Fibroblast of lung (primary cell): ENCODE data around the gene PLCG1. TPM values are rescaled to one million over a fixed set of nuclear protein-coding genes. Genes with fewer than 3 reads are reported as not detected.

Experiments used
- DNase-seq, 2 donors: peaks; one replicate each; pipeline versions ENCODE4 v3.0.0 to v3.0.0-alpha.2; 2010; ENCODE audit warnings: low read depth in 2 of 2
- H2AFZ ChIP-seq: 2 replicates; pipeline ENCODE4 v1.5.1; 2012; ENCODE audit warnings: low read length, control low read depth, inconsistent platforms
- H3K27ac ChIP-seq: 2 replicates; pipeline ENCODE4 v1.5.1; 2011; ENCODE audit warnings: low read length, control low read depth; ENCODE audit not compliant: insufficient read depth
- H3K27me3 ChIP-seq: 2 replicates; pipeline ENCODE4 v1.5.1; 2011; ENCODE audit warnings: mild to moderate bottlenecking, low read length; ENCODE audit not compliant: control insufficient read depth, insufficient read depth
- H3K36me3 ChIP-seq: 2 replicates; pipeline ENCODE4 v1.5.1; 2011; ENCODE audit warnings: low read length; ENCODE audit not compliant: control insufficient read depth, insufficient read depth
- H3K4me1 ChIP-seq: 2 replicates; pipeline ENCODE4 v1.5.1; 2011; ENCODE audit warnings: low read length; ENCODE audit not compliant: control insufficient read depth, insufficient read depth; ENCODE audit errors: extremely low read depth
- H3K4me2 ChIP-seq: 2 replicates; pipeline ENCODE4 v1.5.1; 2011; ENCODE audit warnings: low read length, control low read depth; ENCODE audit not compliant: insufficient read depth; ENCODE audit errors: extremely low read depth
- H3K4me3 ChIP-seq, 4 experiments: fragments of 200-600 bp in 1 of 4; sonication (generic) in 1 of 4; replicated peaks in 1 of 4; 2 replicates each; pipeline ENCODE4 v1.5.1; 2011 to 2016; ENCODE audit warnings: low read length in 4 of 4, low read depth in 3 of 4, mild to moderate bottlenecking in 3 of 4, control low read depth in 2 of 4, inconsistent platforms in 1 of 4, mixed read lengths in 1 of 4; ENCODE audit not compliant: insufficient read depth in 1 of 4; ENCODE audit errors: control extremely low read depth in 1 of 4
- H3K79me2 ChIP-seq: 2 replicates; pipeline ENCODE4 v1.5.1; 2012; ENCODE audit warnings: mild to moderate bottlenecking, low read length, inconsistent platforms; ENCODE audit not compliant: control insufficient read depth, insufficient read depth
- H3K9ac ChIP-seq: 2 replicates; pipeline ENCODE4 v1.5.1; 2011; ENCODE audit warnings: mild to moderate bottlenecking, low read length, control low read depth; ENCODE audit not compliant: insufficient read depth
- H3K9me3 ChIP-seq: 2 replicates; pipeline ENCODE4 v1.5.1; 2012; ENCODE audit warnings: low read depth, low read length; ENCODE audit not compliant: control insufficient read depth, insufficient read depth
- H4K20me1 ChIP-seq: 2 replicates; pipeline ENCODE4 v1.5.1; 2011; ENCODE audit warnings: low read length; ENCODE audit not compliant: control insufficient read depth, insufficient read depth; ENCODE audit errors: extremely low read depth
- CTCF ChIP-seq, 2 donors: IDR thresholded peaks in 1 of 2; conservative IDR thresholded peaks in 1 of 2; 1 replicate in 1 of 2; 2 replicates in 1 of 2; pipeline ENCODE4 v1.5.1; 2011 to 2012; ENCODE audit warnings: low read length in 2 of 2, control low read depth in 1 of 2, inconsistent platforms in 1 of 2, low read depth in 1 of 2, mild to moderate bottlenecking in 1 of 2
- EZH2 ChIP-seq: IDR thresholded peaks from 2 replicates; pipeline ENCODE4 v1.5.1; 2012; ENCODE audit warnings: low read length, control low read depth, mild to moderate bottlenecking; ENCODE audit errors: missing control alignments
- polyA plus RNA-seq, 2 donors: library from polyadenylated mRNA; depleted of rRNA in 1 of 2; stranded (reverse) in 1 of 2; unstranded in 1 of 2; fragments of >200 nt; gene quantifications; 2 replicates each; pipeline ENCODE4 v1.2.1, GENCODE V29; 2011 to 2012; ENCODE audit warnings: missing spikeins in 1 of 2
- total RNA-seq: library from RNA; depleted of rRNA; stranded (reverse); fragments of >200 nt; gene quantifications from 2 replicates; pipeline ENCODE4 v1.2.1, GENCODE V29; 2014

PLCG1 gene
- total and polyA plus RNA-seq, 2 donors (not counting 1 experiment from before 2014, with no cell fraction given), result 24.5 to 86.2 TPM

- TF ChIP-seq CTCF (conservative IDR thresholded peaks at IDR 0.05 in 1 of 2, IDR thresholded peaks at IDR 0.05 in 1 of 2; ENCODE audit: low read depth in 1 of 2, low read length in 2 of 2) (no peak), EZH2 (no peak)
- no peak for DNase-seq
Measured at GRCh38 chr20:41185013-41185757, 47.8 kb downstream of the PLCG1 start.

GRCh38 chr20:41187668-41188067 is 50.3 kb downstream of the PLCG1 start:
- H3K9me3 ChIP-seq, result no peaks in the 10 kb centered on the region
- H3K4me3 ChIP-seq, result no peak overlapping the region
- DNase-seq, result no peak
- H3K36me3 ChIP-seq, result no peaks in the 10 kb centered on the region
- no peak for TF ChIP-seq EZH2
- TF ChIP-seq CTCF (conservative IDR thresholded peaks at IDR 0.05 in 1 of 2, IDR thresholded peaks at IDR 0.05 in 1 of 2; ENCODE audit: low read depth in 1 of 2, low read length in 2 of 2), result no peak
- H3K9ac ChIP-seq, result no peak overlapping the region
- no peaks in the 10 kb centered on the region for H4K20me1 ChIP-seq
- H3K4me1 ChIP-seq, result no peaks in the 10 kb centered on the region
- no peaks in the 10 kb centered on the region for H3K27me3 ChIP-seq
- no peaks in the 10 kb centered on the region for H3K79me2 ChIP-seq
- H2AFZ ChIP-seq, result no peak overlapping the region
- H3K4me2 ChIP-seq, result no peak overlapping the region
- H3K27ac ChIP-seq, result no peak overlapping the region

More at GRCh38 chr20:41185013-41185757, 47.8 kb downstream of the PLCG1 start:
- Histone ChIP-seq H3K27ac (no peak overlapping the region), H3K4me1 (no peaks in the 10 kb centered on the region), H3K27me3 (no peaks in the 10 kb centered on the region), H3K79me2 (no peaks in the 10 kb centered on the region), H2AFZ (no peak overlapping the region), H3K9me3 (no peaks in the 10 kb centered on the region), H3K9ac (no peak overlapping the region), H3K36me3 (peaks cover 1% of the 10 kb centered on the region), H4K20me1 (no peaks in the 10 kb centered on the region), H3K4me2 (no peak overlapping the region), H3K4me3 (no peak overlapping the region)

- H3K4me2 ChIP-seq, result no peak overlapping the region
- DNase-seq, result no peak
- H3K36me3 ChIP-seq, result no peaks in the 10 kb centered on the region
- H3K4me3 ChIP-seq, result no peak overlapping the region
- no peaks in the 10 kb centered on the region for H3K79me2 ChIP-seq
- H3K9me3 ChIP-seq, result no peaks in the 10 kb centered on the region
- no peak for TF ChIP-seq CTCF (conservative IDR thresholded peaks at IDR 0.05 in 1 of 2, IDR thresholded peaks at IDR 0.05 in 1 of 2; ENCODE audit: low read depth in 1 of 2, low read length in 2 of 2)
- no peak for TF ChIP-seq EZH2
- H3K27me3 ChIP-seq, result no peaks in the 10 kb centered on the region
- no peaks in the 10 kb centered on the region for H4K20me1 ChIP-seq
- H2AFZ ChIP-seq, result no peak overlapping the region
- H3K27ac ChIP-seq, result no peak overlapping the region
- H3K9ac ChIP-seq, result no peak overlapping the region
- H3K4me1 ChIP-seq, result no peaks in the 10 kb centered on the region
Measured at GRCh38 chr20:41191562-41192500, 54.5 kb downstream of the PLCG1 start.
